KMS-11 (cell line): ENCODE data around the gene ZSCAN5C.
"Not testable (repeated sequence)": the region's sequence is repeated elsewhere in the genome, so short reads cannot be mapped to it uniquely, and the experiment has no call there.

Source experiments
- H2AFZ ChIP-seq: fragments of 200-600 bp; sonication (generic); 2 replicates; pipeline ENCODE4 v1.6.1; 2016; ENCODE audit warnings: antibody characterized with exemption, mixed run types, low read depth
- H3K27ac ChIP-seq: fragments of 200-600 bp; sonication (generic); 2 replicates; pipeline ENCODE4 v1.6.1; 2016; ENCODE audit warnings: mild to moderate bottlenecking, mixed run types
- H3K27me3 ChIP-seq: fragments of 200-600 bp; sonication (generic); 2 replicates; pipeline ENCODE4 v1.6.1; 2017; ENCODE audit warnings: mild to moderate bottlenecking, low read depth, mixed run types, moderate library complexity; ENCODE audit not compliant: insufficient read depth
- H3K36me3 ChIP-seq: fragments of 200-600 bp; sonication (generic); 2 replicates; pipeline ENCODE4 v1.6.1; 2017; ENCODE audit warnings: mild to moderate bottlenecking, mixed run types; ENCODE audit not compliant: insufficient read depth
- H3K4me1 ChIP-seq: fragments of 200-600 bp; sonication (generic); 2 replicates; pipeline ENCODE4 v1.6.1; 2016; ENCODE audit warnings: mild to moderate bottlenecking, low read depth, mixed run types; ENCODE audit not compliant: poor library complexity, severe bottlenecking
- H3K4me2 ChIP-seq: fragments of 200-600 bp; sonication (generic); 2 replicates; pipeline ENCODE4 v1.7.0; 2016; ENCODE audit warnings: mild to moderate bottlenecking, mixed run types
- H3K4me3 ChIP-seq: fragments of 200-600 bp; sonication (generic); IDR thresholded peaks from 2 replicates; pipeline ENCODE4 v1.6.1; 2017; ENCODE audit warnings: low read depth, low read length, mixed read lengths; ENCODE audit not compliant: insufficient read depth
- H3K79me2 ChIP-seq: fragments of 200-600 bp; sonication (generic); 2 replicates; pipeline ENCODE4 v1.6.1; 2016; ENCODE audit warnings: low read depth, mixed run types; ENCODE audit not compliant: insufficient read depth
- H3K9ac ChIP-seq: fragments of 200-600 bp; sonication (generic); 2 replicates; pipeline ENCODE4 v1.6.1; 2016; ENCODE audit warnings: mild to moderate bottlenecking, mixed run types
- H4K20me1 ChIP-seq: fragments of 200-600 bp; sonication (generic); 2 replicates; pipeline ENCODE4 v1.6.1; 2016; ENCODE audit warnings: mild to moderate bottlenecking, mixed run types; ENCODE audit not compliant: insufficient read depth
- TF ChIP-seq, protein P1 (sequence below): fragments of 200-600 bp; sonication (generic); conservative IDR thresholded peaks from 2 replicates; pipeline ENCODE4 v1.6.1; 2017; ENCODE audit warnings: low read depth, mild to moderate bottlenecking, antibody characterized with exemption, low read length, moderate library complexity, mixed read lengths

Gene ZSCAN5C

DNA sequence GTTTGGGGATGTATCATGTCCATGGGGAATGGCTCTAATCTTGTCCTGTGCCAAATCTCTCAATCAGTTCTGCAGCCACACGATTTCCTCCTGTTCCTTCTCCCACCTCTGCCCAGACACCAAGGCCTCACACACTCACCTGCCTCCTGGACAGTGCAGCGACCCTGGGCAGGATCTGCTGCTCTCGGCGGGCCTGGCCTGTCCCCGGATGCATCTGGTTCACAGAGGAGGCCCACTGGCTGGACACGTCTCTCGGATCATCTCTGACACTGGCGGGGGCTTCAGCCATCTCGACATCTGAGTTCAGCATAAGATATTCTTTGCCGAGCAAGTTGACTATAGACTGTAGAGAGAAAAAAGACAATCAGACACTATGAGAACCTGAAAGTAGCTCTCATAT, 10.4 kb upstream of the ZSCAN5C start:
- TF ChIP-seq, protein P1, sequence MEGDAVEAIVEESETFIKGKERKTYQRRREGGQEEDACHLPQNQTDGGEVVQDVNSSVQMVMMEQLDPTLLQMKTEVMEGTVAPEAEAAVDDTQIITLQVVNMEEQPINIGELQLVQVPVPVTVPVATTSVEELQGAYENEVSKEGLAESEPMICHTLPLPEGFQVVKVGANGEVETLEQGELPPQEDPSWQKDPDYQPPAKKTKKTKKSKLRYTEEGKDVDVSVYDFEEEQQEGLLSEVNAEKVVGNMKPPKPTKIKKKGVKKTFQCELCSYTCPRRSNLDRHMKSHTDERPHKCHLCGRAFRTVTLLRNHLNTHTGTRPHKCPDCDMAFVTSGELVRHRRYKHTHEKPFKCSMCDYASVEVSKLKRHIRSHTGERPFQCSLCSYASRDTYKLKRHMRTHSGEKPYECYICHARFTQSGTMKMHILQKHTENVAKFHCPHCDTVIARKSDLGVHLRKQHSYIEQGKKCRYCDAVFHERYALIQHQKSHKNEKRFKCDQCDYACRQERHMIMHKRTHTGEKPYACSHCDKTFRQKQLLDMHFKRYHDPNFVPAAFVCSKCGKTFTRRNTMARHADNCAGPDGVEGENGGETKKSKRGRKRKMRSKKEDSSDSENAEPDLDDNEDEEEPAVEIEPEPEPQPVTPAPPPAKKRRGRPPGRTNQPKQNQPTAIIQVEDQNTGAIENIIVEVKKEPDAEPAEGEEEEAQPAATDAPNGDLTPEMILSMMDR, result no peak
- H3K27me3 ChIP-seq, result no peaks in the 10 kb centered on the region

DNA sequence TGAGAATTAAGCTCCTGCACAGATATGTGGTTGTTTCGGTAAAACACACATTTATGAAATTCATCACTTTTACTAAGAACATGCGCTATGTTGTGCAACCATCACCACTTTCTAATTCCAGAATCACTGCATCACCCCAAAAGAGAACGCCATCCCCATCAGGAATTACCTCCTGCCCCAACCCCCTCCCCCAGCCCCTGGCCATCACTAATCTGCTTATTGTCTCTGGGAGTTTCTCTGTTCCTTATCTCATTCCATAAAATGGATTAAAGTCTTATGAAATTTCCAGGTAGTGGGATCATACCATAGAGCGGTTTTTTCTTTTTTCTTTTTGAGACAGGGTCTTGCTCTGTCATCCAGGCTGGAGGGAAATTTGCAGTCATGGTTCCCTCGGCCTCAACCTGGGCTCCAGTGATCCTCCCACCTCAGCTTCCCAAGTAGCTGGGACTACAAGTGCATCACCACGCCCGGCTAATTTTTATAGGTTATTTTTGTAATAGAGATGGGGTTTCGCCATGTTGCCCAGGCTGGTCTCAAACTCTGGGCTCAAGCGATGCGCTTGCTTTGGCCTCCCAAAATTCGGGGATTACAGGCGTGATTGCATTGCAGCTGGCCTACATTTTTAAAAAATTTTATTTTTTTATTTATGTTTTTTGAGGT, 8.0 kb upstream of the ZSCAN5C start:
- Histone ChIP-seq H3K36me3 (no peaks in the 10 kb centered on the region), H3K4me1 (no peaks in the 10 kb centered on the region), H4K20me1 (no peaks in the 10 kb centered on the region), H2AFZ (no peak overlapping the region), H3K4me3 (no peak overlapping the region), H3K27me3 (no peaks in the 10 kb centered on the region), H3K4me2 (no peak overlapping the region), H3K9ac (no peak overlapping the region), H3K79me2 (no peaks in the 10 kb centered on the region), H3K27ac (no peak overlapping the region)
- TF ChIP-seq, protein P1, result no peak

More for the DNA sequence above, 10.4 kb upstream of the ZSCAN5C start:
- no peak overlapping the region for H3K4me2 ChIP-seq
- no peaks in the 10 kb centered on the region for H4K20me1 ChIP-seq
- H3K36me3 ChIP-seq, result no peaks in the 10 kb centered on the region
- no peaks in the 10 kb centered on the region for H3K79me2 ChIP-seq
- no peaks in the 10 kb centered on the region for H3K4me1 ChIP-seq
- no peak overlapping the region for H2AFZ ChIP-seq
- no peak overlapping the region for H3K27ac ChIP-seq
- no peak overlapping the region for H3K4me3 ChIP-seq
- H3K9ac ChIP-seq, result no peak overlapping the region

DNA sequence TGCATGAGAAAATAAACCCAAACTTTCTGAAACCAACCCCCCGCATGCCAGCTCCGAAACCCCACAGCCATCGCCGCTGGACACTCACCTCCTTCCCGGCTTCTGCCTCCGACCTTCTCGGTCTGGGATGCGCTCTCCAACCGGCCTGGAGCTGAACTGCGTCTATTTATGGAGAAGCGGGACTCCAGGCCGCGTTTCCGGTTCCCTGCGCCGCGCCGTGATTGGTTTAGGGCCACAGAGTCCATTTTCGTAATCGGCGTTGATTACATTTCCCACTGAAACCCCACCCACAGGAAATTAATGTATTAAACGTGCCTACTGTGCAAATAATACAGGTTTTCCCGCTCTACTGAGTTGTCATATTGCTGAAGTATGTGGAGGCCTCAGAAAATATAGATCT, 4.4 kb upstream of the ZSCAN5C start, which contains the start of gene ZSCAN5B:
TSS of gene ZSCAN5B (minus strand) at position 138 of the 400 bp plus-strand sequence. CDS start 4,731 bp downstream, outside the sequence.
- not testable (repeated sequence) for H3K4me3 ChIP-seq, H3K4me1 ChIP-seq, H2AFZ ChIP-seq, H3K9ac ChIP-seq, H3K36me3 ChIP-seq, H3K27ac ChIP-seq, H3K27me3 ChIP-seq, H4K20me1 ChIP-seq, H3K4me2 ChIP-seq, H3K79me2 ChIP-seq

DNA sequence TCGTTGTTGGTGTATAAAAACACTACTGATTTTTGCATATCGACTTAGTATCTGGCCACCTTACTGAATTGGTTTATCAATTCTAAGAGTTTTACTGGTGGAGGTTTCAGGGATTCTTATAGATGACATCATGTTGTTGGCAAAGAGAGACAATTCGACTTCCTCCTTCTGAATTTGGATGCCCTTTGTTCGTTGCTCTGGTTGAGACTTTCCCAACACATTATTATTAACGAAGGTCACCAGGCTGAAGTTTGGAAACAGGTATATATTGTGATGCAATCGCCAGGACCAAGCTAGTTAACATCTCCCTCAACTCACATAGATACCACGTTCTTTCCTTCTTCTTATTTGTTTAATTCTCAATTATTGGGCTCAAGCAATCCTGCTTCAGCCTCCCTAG, 2.4 kb upstream of the ZSCAN5C start:
- Histone ChIP-seq H3K36me3 (no peaks in the 10 kb centered on the region), H3K4me1 (no peaks in the 10 kb centered on the region), H3K4me2 (no peak overlapping the region), H3K9ac (no peak overlapping the region), H3K27ac (no peak overlapping the region), H3K4me3 (no peak overlapping the region), H3K79me2 (no peaks in the 10 kb centered on the region), H3K27me3 (no peaks in the 10 kb centered on the region), H4K20me1 (no peaks in the 10 kb centered on the region), H2AFZ (no peak overlapping the region)
- TF ChIP-seq, protein P1, result no peak

DNA sequence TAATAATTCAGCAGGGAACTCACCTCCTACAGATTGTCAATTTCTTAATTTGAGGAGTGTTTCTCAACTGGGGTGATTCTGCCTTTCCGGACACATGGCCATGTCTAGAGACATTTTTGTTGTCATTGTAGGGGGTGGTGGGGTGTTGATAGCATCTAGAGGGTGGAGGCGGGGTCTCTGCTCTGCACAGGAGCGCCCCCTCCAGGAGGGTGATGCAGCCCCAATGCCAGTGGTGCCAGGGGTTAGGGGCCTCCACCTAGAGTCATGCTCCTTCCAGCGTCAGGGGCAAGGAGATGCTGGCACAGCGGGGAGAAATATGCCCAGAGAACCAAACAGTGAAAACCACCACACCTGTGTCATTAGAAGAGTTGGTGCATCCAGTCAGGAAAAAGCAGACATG, 5.5 kb downstream of the ZSCAN5C start:
- H3K36me3 ChIP-seq, H2AFZ ChIP-seq, H4K20me1 ChIP-seq, H3K4me2 ChIP-seq, H3K27ac ChIP-seq, H3K4me1 ChIP-seq, H3K79me2 ChIP-seq, H3K27me3 ChIP-seq, H3K9ac ChIP-seq, H3K4me3 ChIP-seq: not testable (repeated sequence)
